ELR (cell line): ENCODE data around the gene CYB561.

ENCODE experiments used
- DNase-seq: peaks from one replicate; pipeline ENCODE4 v3.0.0-alpha.2; 2015; ENCODE audit warnings: low read depth

Gene CYB561

GRCh38 chr17:63448655-63449054, 2.5 kb upstream of the CYB561 start:
- no peak for DNase-seq

GRCh38 chr17:63447471-63448009, 1.4 kb upstream of the CYB561 start:
- DNase-seq = no peak

- peak; percentile 46 for DNase-seq
Observed at GRCh38 chr17:63446753-63447470, 806 bp upstream of the CYB561 start.

- peak; percentile 39 for DNase-seq
Observed at GRCh38 chr17:63445571-63445953, 544 bp downstream of the CYB561 start.

GRCh38 chr17:63445065-63445464, 1.0 kb downstream of the CYB561 start:
- no peak for DNase-seq

- no peak for DNase-seq
Observed at GRCh38 chr17:63444457-63444856, 1.6 kb downstream of the CYB561 start.

GRCh38 chr17:63443053-63443452, 3.1 kb downstream of the CYB561 start:
- no peak for DNase-seq

GRCh38 chr17:63442549-63443035, 3.5 kb downstream of the CYB561 start:
- DNase-seq = peak; percentile 28

- DNase-seq = no peak
Observed at GRCh38 chr17:63442074-63442473, 4.0 kb downstream of the CYB561 start.

- DNase-seq = no peak
Observed at GRCh38 chr17:63441654-63442053, 4.5 kb downstream of the CYB561 start.

GRCh38 chr17:63440770-63441335, 5.3 kb downstream of the CYB561 start:
- no peak for DNase-seq

GRCh38 chr17:63440127-63440769, 5.9 kb downstream of the CYB561 start:
- no peak for DNase-seq

- DNase-seq = peak; percentile 60
Observed at GRCh38 chr17:63439687-63440086, 6.4 kb downstream of the CYB561 start.

GRCh38 chr17:63438092-63439051, 7.7 kb downstream of the CYB561 start:
- no peak for DNase-seq

GRCh38 chr17:63437287-63438091, 8.6 kb downstream of the CYB561 start:
- DNase-seq = no peak

- DNase-seq = no peak
Observed at GRCh38 chr17:63436523-63437110, 9.5 kb downstream of the CYB561 start.

- DNase-seq = no peak
Observed at GRCh38 chr17:63435681-63436522, 10.2 kb downstream of the CYB561 start.

GRCh38 chr17:63434951-63435571, 11.0 kb downstream of the CYB561 start:
- peak; percentile 61 for DNase-seq
